ENCODE measurements around the gene WDFY3. TPM values are rescaled to one million over a fixed set of nuclear protein-coding genes. Genes with fewer than 3 reads are reported as not detected.

The WDFY3 gene
- total and polyA plus RNA-seq, 2 of the 13 experiments (the other 11 are each of a cell fraction or from before 2014, with no cell fraction given): 16.7 to 24.5 TPM

- 97% methylated on average over 1 of the region's 1 CpG for WGBS (ENCODE audit: low lambda C conversion rate)
- CTCF ChIA-PET (ENCODE audit: low intra/inter-chr PET ratio, low total read pairs): no interaction called here
- Histone ChIP-seq H2AFZ (ENCODE audit: low read length) (no peak overlapping the region), H3K79me2 (ENCODE audit: insufficient read depth, low read length) (no peaks in the 10 kb centered on the region), H3K36me3 (replicated peaks in 1 of 2; ENCODE audit: control insufficient read depth in 1 of 2, insufficient read depth in 2 of 2, low read length in 2 of 2) (peaks cover 0 to 23% of the 10 kb centered on the region in 2 experiments; a peak in 2 of 5 replicates), H3K9ac (ENCODE audit: insufficient read depth, low read depth, low read length) (no peak overlapping the region), H3K27me3 (ENCODE audit: control insufficient read depth in 1 of 2, insufficient read depth in 2 of 2, low read length in 2 of 2) (no peaks in the 10 kb centered on the region), H3K27ac (ENCODE audit: extremely low read length, insufficient read depth, low read length) (no peak overlapping the region), H3K4me2 (ENCODE audit: low read depth, low read length) (no peak overlapping the region), H3K4me1 (ENCODE audit: insufficient read depth, low read length) (no peaks in the 10 kb centered on the region), H3K9me3 (ENCODE audit: low read length) (no peaks in the 10 kb centered on the region), H3K4me3 (replicated peaks in 1 of 3; ENCODE audit: insufficient read depth in 1 of 3, low read depth in 2 of 3, low read length in 3 of 3) (no peak overlapping the region), H4K20me1 (ENCODE audit: insufficient read depth, low read length) (no peaks in the 10 kb centered on the region)
- BruUV-seq (replicated peaks): no TSS peak
- intact Hi-C loops (cut with micrococcal nuclease; ENCODE audit: unreplicated experiment) (no loop called here), in situ Hi-C loops (cut with HindIII; ENCODE audit: extremely low pct_ligation_motif_present, low pct_unique_long_range_greater_than_20kb) (no loop called here)
- ATAC-seq: no peak
- no peak for FAIRE-seq
- no peak for DNase-seq (ENCODE audit: low spot score)
- POLR2A ChIA-PET: no interaction called here
- TF ChIP-seq HMG20B (CRISPR knock-in tag; conservative IDR thresholded peaks at IDR 0.05) (no peak), MIXL1 (CRISPR knock-in tag; IDR thresholded peaks at IDR 0.05) (no peak), CEBPG (CRISPR knock-in tag; IDR thresholded peaks at IDR 0.05) (no peak), ZSCAN22 (CRISPR knock-in tag; IDR thresholded peaks at IDR 0.05) (no peak), RAD21 (CRISPR knock-in tag; IDR thresholded peaks at IDR 0.05) (no peak), ZMAT5 (CRISPR knock-in tag; IDR thresholded peaks at IDR 0.05; ENCODE audit: borderline replicate concordance, low read depth) (no peak), FLYWCH1 (CRISPR knock-in tag; IDR thresholded peaks at IDR 0.05) (no peak), ZNF281 (CRISPR knock-in tag; IDR thresholded peaks at IDR 0.05; ENCODE audit: borderline replicate concordance) (no peak), FOXA1 (IDR thresholded peaks at IDR 0.05) (no peak), FOXA1 (CRISPR knock-in tag; IDR thresholded peaks at IDR 0.05) (no peak), SUZ12 (IDR thresholded peaks at IDR 0.05; ENCODE audit: low read depth, low read length) (no peak)
- TF ChIP-seq, protein P1, sequence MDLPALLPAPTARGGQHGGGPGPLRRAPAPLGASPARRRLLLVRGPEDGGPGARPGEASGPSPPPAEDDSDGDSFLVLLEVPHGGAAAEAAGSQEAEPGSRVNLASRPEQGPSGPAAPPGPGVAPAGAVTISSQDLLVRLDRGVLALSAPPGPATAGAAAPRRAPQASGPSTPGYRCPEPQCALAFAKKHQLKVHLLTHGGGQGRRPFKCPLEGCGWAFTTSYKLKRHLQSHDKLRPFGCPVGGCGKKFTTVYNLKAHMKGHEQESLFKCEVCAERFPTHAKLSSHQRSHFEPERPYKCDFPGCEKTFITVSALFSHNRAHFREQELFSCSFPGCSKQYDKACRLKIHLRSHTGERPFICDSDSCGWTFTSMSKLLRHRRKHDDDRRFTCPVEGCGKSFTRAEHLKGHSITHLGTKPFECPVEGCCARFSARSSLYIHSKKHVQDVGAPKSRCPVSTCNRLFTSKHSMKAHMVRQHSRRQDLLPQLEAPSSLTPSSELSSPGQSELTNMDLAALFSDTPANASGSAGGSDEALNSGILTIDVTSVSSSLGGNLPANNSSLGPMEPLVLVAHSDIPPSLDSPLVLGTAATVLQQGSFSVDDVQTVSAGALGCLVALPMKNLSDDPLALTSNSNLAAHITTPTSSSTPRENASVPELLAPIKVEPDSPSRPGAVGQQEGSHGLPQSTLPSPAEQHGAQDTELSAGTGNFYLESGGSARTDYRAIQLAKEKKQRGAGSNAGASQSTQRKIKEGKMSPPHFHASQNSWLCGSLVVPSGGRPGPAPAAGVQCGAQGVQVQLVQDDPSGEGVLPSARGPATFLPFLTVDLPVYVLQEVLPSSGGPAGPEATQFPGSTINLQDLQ (CRISPR knock-in tag; IDR thresholded peaks at IDR 0.05): no peak
- TF ChIP-seq, protein P2, sequence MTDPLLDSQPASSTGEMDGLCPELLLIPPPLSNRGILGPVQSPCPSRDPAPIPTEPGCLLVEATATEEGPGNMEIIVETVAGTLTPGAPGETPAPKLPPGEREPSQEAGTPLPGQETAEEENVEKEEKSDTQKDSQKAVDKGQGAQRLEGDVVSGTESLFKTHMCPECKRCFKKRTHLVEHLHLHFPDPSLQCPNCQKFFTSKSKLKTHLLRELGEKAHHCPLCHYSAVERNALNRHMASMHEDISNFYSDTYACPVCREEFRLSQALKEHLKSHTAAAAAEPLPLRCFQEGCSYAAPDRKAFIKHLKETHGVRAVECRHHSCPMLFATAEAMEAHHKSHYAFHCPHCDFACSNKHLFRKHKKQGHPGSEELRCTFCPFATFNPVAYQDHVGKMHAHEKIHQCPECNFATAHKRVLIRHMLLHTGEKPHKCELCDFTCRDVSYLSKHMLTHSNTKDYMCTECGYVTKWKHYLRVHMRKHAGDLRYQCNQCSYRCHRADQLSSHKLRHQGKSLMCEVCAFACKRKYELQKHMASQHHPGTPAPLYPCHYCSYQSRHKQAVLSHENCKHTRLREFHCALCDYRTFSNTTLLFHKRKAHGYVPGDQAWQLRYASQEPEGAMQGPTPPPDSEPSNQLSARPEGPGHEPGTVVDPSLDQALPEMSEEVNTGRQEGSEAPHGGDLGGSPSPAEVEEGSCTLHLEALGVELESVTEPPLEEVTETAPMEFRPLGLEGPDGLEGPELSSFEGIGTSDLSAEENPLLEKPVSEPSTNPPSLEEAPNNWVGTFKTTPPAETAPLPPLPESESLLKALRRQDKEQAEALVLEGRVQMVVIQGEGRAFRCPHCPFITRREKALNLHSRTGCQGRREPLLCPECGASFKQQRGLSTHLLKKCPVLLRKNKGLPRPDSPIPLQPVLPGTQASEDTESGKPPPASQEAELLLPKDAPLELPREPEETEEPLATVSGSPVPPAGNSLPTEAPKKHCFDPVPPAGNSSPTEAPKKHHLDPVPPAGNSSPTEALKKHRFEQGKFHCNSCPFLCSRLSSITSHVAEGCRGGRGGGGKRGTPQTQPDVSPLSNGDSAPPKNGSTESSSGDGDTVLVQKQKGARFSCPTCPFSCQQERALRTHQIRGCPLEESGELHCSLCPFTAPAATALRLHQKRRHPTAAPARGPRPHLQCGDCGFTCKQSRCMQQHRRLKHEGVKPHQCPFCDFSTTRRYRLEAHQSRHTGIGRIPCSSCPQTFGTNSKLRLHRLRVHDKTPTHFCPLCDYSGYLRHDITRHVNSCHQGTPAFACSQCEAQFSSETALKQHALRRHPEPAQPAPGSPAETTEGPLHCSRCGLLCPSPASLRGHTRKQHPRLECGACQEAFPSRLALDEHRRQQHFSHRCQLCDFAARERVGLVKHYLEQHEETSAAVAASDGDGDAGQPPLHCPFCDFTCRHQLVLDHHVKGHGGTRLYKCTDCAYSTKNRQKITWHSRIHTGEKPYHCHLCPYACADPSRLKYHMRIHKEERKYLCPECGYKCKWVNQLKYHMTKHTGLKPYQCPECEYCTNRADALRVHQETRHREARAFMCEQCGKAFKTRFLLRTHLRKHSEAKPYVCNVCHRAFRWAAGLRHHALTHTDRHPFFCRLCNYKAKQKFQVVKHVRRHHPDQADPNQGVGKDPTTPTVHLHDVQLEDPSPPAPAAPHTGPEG (CRISPR knock-in tag; IDR thresholded peaks at IDR 0.05): no peak
Measured at GRCh38 chr4:84841435-84841834, 125.1 kb downstream of the WDFY3 start.
